H1 (cell line): Measurements from ENCODE around the gene RPS26. TPM values are rescaled to one million over a fixed set of nuclear protein-coding genes. Genes with fewer than 3 reads are reported as not detected.

ENCODE experiments used
- ATF2 ChIP-seq: IDR thresholded peaks from 2 replicates; pipeline ENCODE4 v1.6.1; 2012; ENCODE audit warnings: low read length, inconsistent platforms
- polyA plus RNA-seq, 7 experiments: library from polyadenylated mRNA; depleted of rRNA in 3 of 7; stranded (reverse) in 5 of 7; unstranded in 2 of 7; fragments of >200 nt in 5 of 7; fragments of 200-250 nt in 2 of 7; gene quantifications; 1 replicate in 5 of 7; 2 replicates in 1 of 7; 4 replicates in 1 of 7; pipeline versions ENCODE4 v1.2.1 to v1.2.3, GENCODE V29; 2011 to 2013; ENCODE audit warnings: missing spikeins in 2 of 7, mixed read lengths in 2 of 7
- total RNA-seq: library from RNA; stranded (reverse); fragmentation: NEBNext Ultra II Directional; extraction: Animal tissue kit (Norgen Biotek cat#: 25700); gene quantifications from 2 replicates; pipeline ENCODE4 v1.2.1, GENCODE V29; 2021

The RPS26 gene
- total and polyA plus RNA-seq, 2 of the 8 experiments (the other 6 are each of a cell fraction or from before 2014, with no cell fraction given): 53.4 to 1,922 TPM

- TF ChIP-seq ATF2: no peak
Measured at GRCh38 chr12:56010111-56010570, 31.6 kb upstream of the RPS26 start (continued).
